Measurements from ENCODE around the gene TMEM81. TPM values are rescaled to one million over a fixed set of nuclear protein-coding genes. Genes with fewer than 3 reads are reported as not detected.

The TMEM81 gene
- total RNA-seq, 4 donors from 2014 or later = 2.9 to 3.7 TPM; not detected in 2

GRCh38 chr1:205047764-205048231 is 36.5 kb downstream of the TMEM81 start:
- in situ Hi-C loops (cut with MboI; ENCODE audit: low pct_ligation_motif_present in 1 of 4, low pct_unique_long_range_greater_than_20kb in 1 of 4, low sequenced_read_pairs in 3 of 4) (no loop called here), intact Hi-C loops (cut with DNase I; ENCODE audit: low total_unique reads) (no loop called here)
- WGBS, 2 donors (ENCODE audit: low coverage in 1 of 2) = 66% methylated on average over 5 of the region's 5 CpGs; no CpG with 5 or more reads in 1 of the 2 donors
- TF ChIP-seq POLR2AphosphoS5 (IDR thresholded peaks at IDR 0.05) (no peak), POLR2A (IDR thresholded peaks at IDR 0.05) (no peak), CTCF (IDR thresholded peaks at IDR 0.05) (no peak), EP300 (IDR thresholded peaks at IDR 0.05; ENCODE audit: low read depth) (no peak)
- Histone ChIP-seq H3K4me3 (no peak overlapping the region), H3K4me1 (peaks cover 0 to 4% (median 0%) of the 10 kb centered on the region in 4 donors), H3K9me3 (no peaks in the 10 kb centered on the region), H3K36me3 (no peaks in the 10 kb centered on the region), H3K27ac (no peak overlapping the region), H3K27me3 (peaks cover 40% of the 10 kb centered on the region)
- no peak for DNase-seq

- H3K27ac ChIP-seq = no peak overlapping the region
- 38% methylated on average over 4 of the region's 4 CpGs; no CpG with 5 or more reads in 1 of the 2 donors for WGBS, 2 donors (ENCODE audit: low coverage in 1 of 2)
- no peaks in the 10 kb centered on the region for H3K9me3 ChIP-seq
- DNase-seq = no peak
- H3K4me3 ChIP-seq = no peak overlapping the region
- intact Hi-C loops (cut with DNase I; ENCODE audit: low total_unique reads) (no loop called here), in situ Hi-C loops (cut with MboI; ENCODE audit: low pct_ligation_motif_present in 1 of 4, low pct_unique_long_range_greater_than_20kb in 1 of 4, low sequenced_read_pairs in 3 of 4) (no loop called here)
- no peaks in the 10 kb centered on the region for H3K36me3 ChIP-seq
- peaks cover 50% of the 10 kb centered on the region for H3K27me3 ChIP-seq
- TF ChIP-seq POLR2A (IDR thresholded peaks at IDR 0.05) (no peak), POLR2AphosphoS5 (IDR thresholded peaks at IDR 0.05) (no peak), CTCF (IDR thresholded peaks at IDR 0.05) (no peak), EP300 (IDR thresholded peaks at IDR 0.05; ENCODE audit: low read depth) (no peak)
- H3K4me1 ChIP-seq = peaks cover 0 to 7% (median 0%) of the 10 kb centered on the region in 4 donors
Observed at GRCh38 chr1:205046870-205047269, 37.4 kb downstream of the TMEM81 start.

GRCh38 chr1:205045146-205045545 is 39.1 kb downstream of the TMEM81 start:
- Histone ChIP-seq H3K27me3 (peaks cover 61% of the 10 kb centered on the region), H3K9me3 (no peaks in the 10 kb centered on the region), H3K4me1 (peaks cover 0 to 7% (median 0%) of the 10 kb centered on the region in 4 donors), H3K36me3 (no peaks in the 10 kb centered on the region), H3K27ac (no peak overlapping the region), H3K4me3 (no peak overlapping the region)
- WGBS, 2 donors (ENCODE audit: low coverage in 1 of 2) = 40 to 45% methylated on average over 7 to 11 of the region's 11 CpGs
- TF ChIP-seq EP300 (IDR thresholded peaks at IDR 0.05; ENCODE audit: low read depth) (no peak), POLR2AphosphoS5 (IDR thresholded peaks at IDR 0.05) (no peak), CTCF (IDR thresholded peaks at IDR 0.05) (no peak), POLR2A (IDR thresholded peaks at IDR 0.05) (no peak)
- in situ Hi-C loops (cut with MboI; ENCODE audit: low pct_ligation_motif_present in 1 of 4, low pct_unique_long_range_greater_than_20kb in 1 of 4, low sequenced_read_pairs in 3 of 4) = no loop called here
- DNase-seq = no peak
- intact Hi-C loops (cut with DNase I; ENCODE audit: low total_unique reads) = no loop called here

GRCh38 chr1:205044741-205045140 is 39.5 kb downstream of the TMEM81 start:
- peaks cover 61% of the 10 kb centered on the region for H3K27me3 ChIP-seq
- 33 to 67% methylated on average over 1 to 5 of the region's 5 CpGs for WGBS, 2 donors (ENCODE audit: low coverage in 1 of 2)

More at GRCh38 chr1:205044741-205045140, 39.5 kb downstream of the TMEM81 start:
- TF ChIP-seq CTCF (IDR thresholded peaks at IDR 0.05) (no peak), POLR2AphosphoS5 (IDR thresholded peaks at IDR 0.05) (no peak), EP300 (IDR thresholded peaks at IDR 0.05; ENCODE audit: low read depth) (no peak), POLR2A (IDR thresholded peaks at IDR 0.05) (no peak)
- no peaks in the 10 kb centered on the region for H3K36me3 ChIP-seq
- H3K9me3 ChIP-seq = no peaks in the 10 kb centered on the region
- no peak overlapping the region for H3K4me3 ChIP-seq
- H3K4me1 ChIP-seq = peaks cover 0 to 7% (median 0%) of the 10 kb centered on the region in 4 donors
- in situ Hi-C loops (cut with MboI; ENCODE audit: low pct_ligation_motif_present in 1 of 4, low pct_unique_long_range_greater_than_20kb in 1 of 4, low sequenced_read_pairs in 3 of 4) = no loop called here
- DNase-seq = no peak
- intact Hi-C loops (cut with DNase I; ENCODE audit: low total_unique reads) = no loop called here
- H3K27ac ChIP-seq = no peak overlapping the region
